ENCODE data around the gene ALAS1.

- TF ChIP-seq, protein P1, sequence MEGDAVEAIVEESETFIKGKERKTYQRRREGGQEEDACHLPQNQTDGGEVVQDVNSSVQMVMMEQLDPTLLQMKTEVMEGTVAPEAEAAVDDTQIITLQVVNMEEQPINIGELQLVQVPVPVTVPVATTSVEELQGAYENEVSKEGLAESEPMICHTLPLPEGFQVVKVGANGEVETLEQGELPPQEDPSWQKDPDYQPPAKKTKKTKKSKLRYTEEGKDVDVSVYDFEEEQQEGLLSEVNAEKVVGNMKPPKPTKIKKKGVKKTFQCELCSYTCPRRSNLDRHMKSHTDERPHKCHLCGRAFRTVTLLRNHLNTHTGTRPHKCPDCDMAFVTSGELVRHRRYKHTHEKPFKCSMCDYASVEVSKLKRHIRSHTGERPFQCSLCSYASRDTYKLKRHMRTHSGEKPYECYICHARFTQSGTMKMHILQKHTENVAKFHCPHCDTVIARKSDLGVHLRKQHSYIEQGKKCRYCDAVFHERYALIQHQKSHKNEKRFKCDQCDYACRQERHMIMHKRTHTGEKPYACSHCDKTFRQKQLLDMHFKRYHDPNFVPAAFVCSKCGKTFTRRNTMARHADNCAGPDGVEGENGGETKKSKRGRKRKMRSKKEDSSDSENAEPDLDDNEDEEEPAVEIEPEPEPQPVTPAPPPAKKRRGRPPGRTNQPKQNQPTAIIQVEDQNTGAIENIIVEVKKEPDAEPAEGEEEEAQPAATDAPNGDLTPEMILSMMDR (IDR thresholded peaks at IDR 0.05), result no peak
- no peak for TF ChIP-seq POLR2A (IDR thresholded peaks at IDR 0.05)
These were observed 14.0 kb upstream of the ALAS1 start for GRCh38 chr3:52183786-52184445.

All from adrenal gland (tissue), 5 donors.